SK-N-SH (cell line): Measurements from ENCODE around the gene ISY1. TPM values are rescaled to one million over a fixed set of nuclear protein-coding genes. Genes with fewer than 3 reads are reported as not detected.

ENCODE experiments used
- CTCF ChIA-PET: fragments of 300-600, 350-600 bp; formaldehyde crosslinking; extraction: SDS; loops from one replicate; lab custom pipeline; 2021; lab: Yijun Ruan, JAX
- POLR2A ChIA-PET: fragments of 350-600 bp; sonication (Branson Sonifier 250); formaldehyde crosslinking; extraction: SDS; loops from one replicate; lab custom pipeline; 2020; ENCODE audit warnings: antibody characterized with exemption, inconsistent platforms; lab: Yijun Ruan, JAX
- DNase-seq: peaks from one replicate; pipeline ENCODE4 v3.0.0; 2012
- H2AFZ ChIP-seq: fragments of 200-600 bp; sonication (generic); 2 replicates; pipeline ENCODE4 v1.8.1; 2016; ENCODE audit warnings: antibody characterized with exemption, mild to moderate bottlenecking, low read depth
- H3F3A ChIP-seq: fragments of 200-600 bp; sonication (generic); replicated peaks from 2 replicates; pipeline ENCODE3; 2016; ENCODE audit warnings: antibody characterized with exemption, mild to moderate bottlenecking; ENCODE audit not compliant: insufficient read depth
- H3K27ac ChIP-seq, 2 experiments: fragments of 200-500 bp in 1 of 2; fragments of 200-600 bp in 1 of 2; sonication (Bioruptor generic) in 1 of 2; sonication (generic), shearing (Covaris generic) in 1 of 2; 2 replicates each; pipeline versions ENCODE4 v1.5.1 to v1.6.1; 2014 to 2016; ENCODE audit warnings: low read depth in 2 of 2, inconsistent platforms in 1 of 2, low read length in 1 of 2, mild to moderate bottlenecking in 1 of 2, mixed read lengths in 1 of 2
- H3K27me3 ChIP-seq: fragments of 200-600 bp; sonication (generic), shearing (Covaris generic); 2 replicates; pipeline ENCODE4 v1.6.1; 2016; ENCODE audit warnings: mixed run types; ENCODE audit not compliant: insufficient read depth
- H3K36me3 ChIP-seq, 2 experiments: fragments of 200-500 bp in 1 of 2; fragments of 200-600 bp in 1 of 2; sonication (Bioruptor generic) in 1 of 2; sonication (generic) in 1 of 2; replicated peaks in 1 of 2; 2 replicates each; pipeline versions ENCODE3 to v1.5.1; 2014 to 2016; ENCODE audit warnings: low read length in 1 of 2, mild to moderate bottlenecking in 1 of 2; ENCODE audit not compliant: insufficient read depth in 2 of 2, control insufficient read depth in 1 of 2
- H3K4me1 ChIP-seq, 2 experiments: fragments of 200-500 bp in 1 of 2; fragments of 200-600 bp in 1 of 2; sonication (Bioruptor generic) in 1 of 2; sonication (generic), shearing (Covaris generic) in 1 of 2; 2 replicates each; pipeline versions ENCODE4 v1.5.1 to v1.6.1; 2014 to 2016; ENCODE audit warnings: low read depth in 1 of 2, low read length in 1 of 2, mixed run types in 1 of 2; ENCODE audit not compliant: insufficient read depth in 2 of 2, control insufficient read depth in 1 of 2
- H3K4me2 ChIP-seq: fragments of 200-600 bp; sonication (generic), shearing (Covaris generic); 2 replicates; pipeline ENCODE4 v1.6.1; 2017; ENCODE audit warnings: mixed run types
- H3K4me3 ChIP-seq, 2 experiments: fragments of 200-500 bp in 1 of 2; fragments of 200-600 bp in 1 of 2; sonication (Bioruptor generic) in 1 of 2; sonication (generic), shearing (Covaris generic) in 1 of 2; 2 replicates each; pipeline versions ENCODE4 v1.5.1 to v1.8.1; 2014 to 2016; ENCODE audit warnings: low read depth in 2 of 2, inconsistent platforms in 1 of 2, low read length in 1 of 2, mild to moderate bottlenecking in 1 of 2, mixed read lengths in 1 of 2, moderate library complexity in 1 of 2
- H3K79me2 ChIP-seq: fragments of 200-600 bp; sonication (generic); 2 replicates; pipeline ENCODE4 v1.8.1; 2017; ENCODE audit warnings: mild to moderate bottlenecking; ENCODE audit not compliant: insufficient read depth
- H3K9ac ChIP-seq: fragments of 200-600 bp; sonication (generic); 2 replicates; pipeline ENCODE4 v1.6.1; 2017; ENCODE audit warnings: mixed run types
- H3K9me2 ChIP-seq: fragments of 200-600 bp; sonication (generic); 2 replicates; pipeline ENCODE4 v1.6.1; 2017; ENCODE audit warnings: mixed run types
- H3K9me3 ChIP-seq: fragments of 200-600 bp; sonication (generic); 2 replicates; pipeline ENCODE4 v1.6.1; 2017; ENCODE audit warnings: mixed run types, mild to moderate bottlenecking, moderate library complexity
- H4K20me1 ChIP-seq: fragments of 200-600 bp; sonication (generic); 2 replicates; pipeline ENCODE4 v1.6.1; 2017; ENCODE audit warnings: mild to moderate bottlenecking, mixed run types; ENCODE audit not compliant: insufficient read depth
- CHD2 ChIP-seq: fragments of 150-350 bp; IDR thresholded peaks from 2 replicates; pipeline ENCODE4 v1.6.1; 2018; ENCODE audit warnings: low read length; ENCODE audit not compliant: partially characterized antibody
- ELF1 ChIP-seq: IDR thresholded peaks from 2 replicates; pipeline ENCODE4 v1.4.0; 2012
- FOSL2 ChIP-seq: IDR thresholded peaks from 2 replicates; pipeline ENCODE4 v1.4.0; 2012; ENCODE audit warnings: low read depth, mild to moderate bottlenecking, moderate library complexity, borderline replicate concordance
- FOXM1 ChIP-seq: IDR thresholded peaks from 2 replicates; pipeline ENCODE4 v1.4.0; 2012; ENCODE audit warnings: low read depth, mild to moderate bottlenecking
- MXI1 ChIP-seq: IDR thresholded peaks from 2 replicates; pipeline ENCODE4 v1.6.1; 2012; ENCODE audit warnings: mild to moderate bottlenecking, low read depth, low read length, improper control_type of control experiment
- NFIC ChIP-seq: IDR thresholded peaks from 2 replicates; pipeline ENCODE4 v1.4.0; 2012; ENCODE audit warnings: borderline replicate concordance
- NRF1 ChIP-seq: IDR thresholded peaks from 2 replicates; pipeline ENCODE4 v1.6.1; 2012; ENCODE audit warnings: low read depth, mild to moderate bottlenecking, low read length
- PBX3 ChIP-seq: IDR thresholded peaks from 2 replicates; pipeline ENCODE4; 2012
- POLR2AphosphoS5 ChIP-seq: IDR thresholded peaks from 2 replicates; pipeline ENCODE4 v1.6.1; 2012; ENCODE audit warnings: low read depth, low read length
- RAD21 ChIP-seq: IDR thresholded peaks from 2 replicates; pipeline ENCODE4 v1.6.1; 2012; ENCODE audit warnings: mild to moderate bottlenecking, low read length
- RFX5 ChIP-seq: IDR thresholded peaks from 2 replicates; pipeline ENCODE4 v1.6.1; 2012; ENCODE audit warnings: mild to moderate bottlenecking, improper control_type of control experiment, low read length
- RXRA ChIP-seq: IDR thresholded peaks from 2 replicates; pipeline ENCODE4 v1.4.0; 2012; ENCODE audit warnings: low read depth, mild to moderate bottlenecking, borderline replicate concordance
- SMC3 ChIP-seq: IDR thresholded peaks from 2 replicates; pipeline ENCODE4 v1.6.1; 2012; ENCODE audit warnings: low read depth, low read length, improper control_type of control experiment
- TEAD4 ChIP-seq: IDR thresholded peaks from 2 replicates; pipeline ENCODE4 v1.4.0; 2012; ENCODE audit warnings: mild to moderate bottlenecking, borderline replicate concordance; ENCODE audit not compliant: insufficient read depth
- USF1 ChIP-seq: IDR thresholded peaks from 2 replicates; pipeline ENCODE4 v1.4.0; 2012; ENCODE audit warnings: low read depth, borderline replicate concordance
- USF2 ChIP-seq: fragments of 150-350 bp; IDR thresholded peaks from 2 replicates; pipeline ENCODE4 v1.6.1; 2017; ENCODE audit warnings: antibody characterized with exemption, low read length, low read depth, borderline replicate concordance
- WGBS: methylation state at CpG from one replicate; pipeline ENCODE4 v1.1.6; 2017; ENCODE audit warnings: low lambda C conversion rate; 5-methylcytosine and 5-hydroxymethylcytosine counted together
- polyA plus RNA-seq, 3 experiments: library from polyadenylated mRNA; depleted of rRNA; stranded (reverse); fragments of >200 nt; gene quantifications; 2 replicates each; pipeline ENCODE4 v1.2.3, GENCODE V29; 2012

The ISY1 gene
- polyA plus RNA-seq, 1 of the 3 experiments (the other 2 are of a cell fraction): 20.9 TPM

- Histone ChIP-seq H3K4me1 (no peaks in the 10 kb centered on the region), H3K27ac (no peak overlapping the region), H3K79me2 (no peaks in the 10 kb centered on the region), H3K9ac (no peak overlapping the region), H3K9me2 (no peaks in the 10 kb centered on the region), H2AFZ (no peak overlapping the region), H3F3A (no peaks in the 10 kb centered on the region), H3K9me3 (no peaks in the 10 kb centered on the region), H3K27me3 (no peaks in the 10 kb centered on the region), H3K4me3 (no peak overlapping the region), H3K36me3 (no peaks in the 10 kb centered on the region), H4K20me1 (no peaks in the 10 kb centered on the region), H3K4me2 (no peak overlapping the region)
- DNase-seq: no peak
- 100% methylated on average over 3 of the region's 6 CpGs for WGBS
- TF ChIP-seq FOSL2 (no peak), PBX3 (no peak), TEAD4 (no peak), RXRA (no peak), POLR2AphosphoS5 (no peak), USF2 (no peak), RAD21 (no peak), MXI1 (no peak), CHD2 (no peak), NFIC (no peak), NRF1 (no peak), FOXM1 (no peak), RFX5 (no peak), SMC3 (no peak)
- CTCF ChIA-PET: interaction anchor here (2.5 kb wide), 1 partner anchor 114 kb away, joined by 15 read pairs; no protein-coding TSS in a partner anchor
- POLR2A ChIA-PET: interaction anchor here (0.7 kb wide), 1 partner anchor 132 kb away, joined by 4 read pairs; no protein-coding TSS in a partner anchor
Observed at GRCh38 chr3:129084501-129084900, 76.4 kb downstream of the ISY1 start.

- TF ChIP-seq ELF1 (no peak), USF1 (no peak)
- ChIA-PET POLR2A (no interaction called here), CTCF (interaction anchor here (0.7 to 1.2 kb wide), 2 partner anchors 51 to 112 kb away, joined by 3 read pairs; no protein-coding TSS in a partner anchor)
- Histone ChIP-seq H3K9me2 (no peaks in the 10 kb centered on the region), H3K9me3 (no peaks in the 10 kb centered on the region), H3K79me2 (no peaks in the 10 kb centered on the region), H3K27me3 (no peaks in the 10 kb centered on the region), H3K36me3 (no peaks in the 10 kb centered on the region), H4K20me1 (no peaks in the 10 kb centered on the region), H3K4me1 (no peaks in the 10 kb centered on the region; a peak in 1 of 4 replicates), H3K4me3 (no peak overlapping the region), H3K4me2 (no peak overlapping the region), H3K27ac (no peak overlapping the region), H3K9ac (no peak overlapping the region), H2AFZ (no peak overlapping the region), H3F3A (no peaks in the 10 kb centered on the region)
- no peak for DNase-seq
- WGBS: 83% methylated on average over 9 of the region's 9 CpGs
Observed at GRCh38 chr3:129082026-129082425, 78.8 kb downstream of the ISY1 start.
